Astrocyte (in vitro differentiated cells and primary cell): ENCODE results near the gene NEURL2. TPM values are rescaled to one million over a fixed set of nuclear protein-coding genes. Genes with fewer than 3 reads are reported as not detected.

Experiments used
- DNase-seq: peaks from one replicate; pipeline ENCODE4 v3.0.0-alpha.2; 2010; ENCODE audit warnings: low read depth
- FAIRE-seq: peaks from 2 replicates; lab custom pipeline; 2011; peaks lifted over from hg19 to GRCh38; lab: Jason Lieb, UNC
- H2AFZ ChIP-seq: 2 replicates; pipeline ENCODE4 v1.6.0; 2012; ENCODE audit warnings: low read depth, low read length, inconsistent platforms
- H3K27ac ChIP-seq: 2 replicates; pipeline ENCODE4 v1.5.1; 2011; ENCODE audit warnings: low read depth, low read length, inconsistent platforms
- H3K27me3 ChIP-seq: 2 replicates; pipeline ENCODE4 v1.6.0; 2011; ENCODE audit warnings: low read length, inconsistent platforms; ENCODE audit not compliant: insufficient read depth
- H3K36me3 ChIP-seq: 2 replicates; pipeline ENCODE4 v1.5.1; 2011; ENCODE audit warnings: low read length, inconsistent platforms; ENCODE audit not compliant: insufficient read depth
- H3K4me1 ChIP-seq: 2 replicates; pipeline ENCODE4 v1.5.1; 2011; ENCODE audit warnings: low read length, inconsistent platforms; ENCODE audit not compliant: insufficient read depth
- H3K4me2 ChIP-seq: 2 replicates; pipeline ENCODE4 v1.6.0; 2012; ENCODE audit warnings: low read length, inconsistent platforms
- H3K4me3 ChIP-seq: 2 replicates; pipeline ENCODE4 v1.5.1; 2011; ENCODE audit warnings: low read depth, mild to moderate bottlenecking, low read length, inconsistent platforms; ENCODE audit not compliant: insufficient read depth
- H3K79me2 ChIP-seq: 2 replicates; pipeline ENCODE4 v1.6.0; 2012; ENCODE audit warnings: mild to moderate bottlenecking, low read length, inconsistent platforms; ENCODE audit not compliant: insufficient read depth
- H3K9ac ChIP-seq: 2 replicates; pipeline ENCODE4 v1.6.0; 2012; ENCODE audit warnings: mild to moderate bottlenecking, low read length, inconsistent platforms
- H3K9me3 ChIP-seq: 2 replicates; pipeline ENCODE4 v1.5.1; 2012; ENCODE audit warnings: low read depth, mild to moderate bottlenecking, low read length, inconsistent platforms; ENCODE audit not compliant: insufficient read depth
- H4K20me1 ChIP-seq: 2 replicates; pipeline ENCODE4 v1.6.0; 2012; ENCODE audit warnings: low read length, inconsistent platforms; ENCODE audit not compliant: insufficient read depth
- H3K27ac Mint-ChIP-seq: one replicate; pipeline ENCODE4 v1.8.0; 2021; ENCODE audit warnings: mild to moderate bottlenecking, mixed read lengths; ENCODE audit not compliant: unreplicated experiment
- H3K27me3 Mint-ChIP-seq: one replicate; pipeline ENCODE4 v1.8.0; 2021; ENCODE audit warnings: low read depth, mixed read lengths; ENCODE audit not compliant: unreplicated experiment
- H3K36me3 Mint-ChIP-seq: one replicate; pipeline ENCODE4 v1.8.0; 2021; ENCODE audit warnings: low read depth, mixed read lengths; ENCODE audit not compliant: unreplicated experiment
- H3K4me1 Mint-ChIP-seq: one replicate; pipeline ENCODE4 v1.8.0; 2021; ENCODE audit warnings: low read depth, mixed read lengths; ENCODE audit not compliant: unreplicated experiment
- H3K4me3 Mint-ChIP-seq: one replicate; pipeline ENCODE4 v1.8.0; 2021; ENCODE audit warnings: mild to moderate bottlenecking, moderate library complexity, mixed read lengths; ENCODE audit not compliant: unreplicated experiment
- H3K9me3 Mint-ChIP-seq: one replicate; pipeline ENCODE4 v1.8.0; 2021; ENCODE audit warnings: mild to moderate bottlenecking, mixed read lengths; ENCODE audit not compliant: unreplicated experiment
- CTCF ChIP-seq: IDR thresholded peaks from 2 replicates; pipeline ENCODE4 v1.5.1; 2011; ENCODE audit warnings: low read depth, mild to moderate bottlenecking, inconsistent platforms, low read length, moderate library complexity; ENCODE audit not compliant: insufficient read depth
- EZH2 ChIP-seq: IDR thresholded peaks from 2 replicates; pipeline ENCODE4 v1.6.1; 2012; ENCODE audit warnings: mild to moderate bottlenecking, low read length, inconsistent platforms; ENCODE audit not compliant: insufficient read depth
- total RNA-seq: library from RNA; stranded (reverse); gene quantifications from 2 replicates; pipeline ENCODE4 v1.2.1, GENCODE V29; 2021

Gene NEURL2
- total RNA-seq, 1 donor from 2014 or later: 6.9 TPM

GRCh38 chr20:45919542-45920399, 28.8 kb upstream of the NEURL2 start:
- Mint-ChIP-seq H3K36me3 (peaks cover 3% of the 10 kb centered on the region), H3K9me3 (no peaks in the 10 kb centered on the region), H3K4me3 (no peak overlapping the region), H3K4me1 (peaks cover 11% of the 10 kb centered on the region), H3K27me3 (peaks cover 2% of the 10 kb centered on the region), H3K27ac (peak overlapping the region; percentile 22)
- Histone ChIP-seq H3K36me3 (no peaks in the 10 kb centered on the region), H3K4me2 (peak overlapping the region; percentile 70), H3K27me3 (no peaks in the 10 kb centered on the region), H3K9me3 (no peaks in the 10 kb centered on the region), H3K79me2 (no peaks in the 10 kb centered on the region), H4K20me1 (no peaks in the 10 kb centered on the region), H3K27ac (peak overlapping the region; percentile 48), H2AFZ (peak overlapping the region; percentile 18), H3K4me1 (peaks cover 21% of the 10 kb centered on the region), H3K4me3 (no peak overlapping the region), H3K9ac (peak overlapping the region; percentile 40)
- DNase-seq (peak; percentile 79), FAIRE-seq (no peak)
- TF ChIP-seq CTCF (no peak), EZH2 (no peak)

- no peak overlapping the region for H3K4me3 ChIP-seq
- no peaks in the 10 kb centered on the region for H3K9me3 ChIP-seq
- peaks cover 3% of the 10 kb centered on the region for H3K36me3 Mint-ChIP-seq
- peaks cover 21% of the 10 kb centered on the region for H3K4me1 ChIP-seq
- H3K27me3 ChIP-seq: no peaks in the 10 kb centered on the region
- FAIRE-seq (no peak), DNase-seq (no peak)
- peaks cover 7% of the 10 kb centered on the region for H3K4me1 Mint-ChIP-seq
- H3K9me3 Mint-ChIP-seq: no peaks in the 10 kb centered on the region
- H3K27me3 Mint-ChIP-seq: peaks cover 2% of the 10 kb centered on the region
- no peak overlapping the region for H3K4me3 Mint-ChIP-seq
- no peaks in the 10 kb centered on the region for H3K79me2 ChIP-seq
- no peak overlapping the region for H3K27ac ChIP-seq
- no peaks in the 10 kb centered on the region for H4K20me1 ChIP-seq
- no peak for TF ChIP-seq CTCF
- no peak for TF ChIP-seq EZH2
- peak overlapping the region; percentile 70 for H3K4me2 ChIP-seq
- no peak overlapping the region for H3K27ac Mint-ChIP-seq
- no peaks in the 10 kb centered on the region for H3K36me3 ChIP-seq
- H3K9ac ChIP-seq: no peak overlapping the region
- H2AFZ ChIP-seq: no peak overlapping the region
Measured at GRCh38 chr20:45918779-45919537, 27.9 kb upstream of the NEURL2 start.
